ENCODE measurements around the gene OTUB2.

GRCh38 chr14:94021001-94021400, 5.1 kb upstream of the OTUB2 start:
- no peak for TF ChIP-seq POLR2AphosphoS5 (IDR thresholded peaks at IDR 0.05; ENCODE audit: low read depth, low read length)
- no peak for TF ChIP-seq TAF1 (IDR thresholded peaks at IDR 0.05; ENCODE audit: low read depth, low read length)
- TF ChIP-seq POLR2A (IDR thresholded peaks at IDR 0.05; ENCODE audit: low read depth, low read length), result no peak
- no peak for TF ChIP-seq SPI1 (IDR thresholded peaks at IDR 0.05; ENCODE audit: low read depth, low read length)
